Thyroid gland (tissue), 4 donors: Measurements from ENCODE around the gene MINPP1. TPM values are rescaled to one million over a fixed set of nuclear protein-coding genes. Genes with fewer than 3 reads are reported as not detected.

ENCODE experiments used
- DNase-seq, 2 donors: peaks; one replicate each; pipeline ENCODE4 v3.0.0-alpha.2; 2019
- H3K27ac ChIP-seq, 3 donors: fragments of 200-600 bp; sonication (generic); 1 replicate in 2 of 3; 2 replicates in 1 of 3; pipeline ENCODE4 v1.5.1; 2016 to 2019; ENCODE audit warnings: mild to moderate bottlenecking in 1 of 3, moderate library complexity in 1 of 3
- H3K27me3 ChIP-seq: fragments of 200-600 bp; sonication (generic); one replicate; pipeline ENCODE4 v1.5.1; 2019
- H3K36me3 ChIP-seq, 2 donors: fragments of 200-600 bp; sonication (generic); one replicate each; pipeline ENCODE4 v1.5.1; 2016 to 2019
- H3K4me1 ChIP-seq, 2 donors: fragments of 200-600 bp; sonication (generic); one replicate each; pipeline ENCODE4 v1.5.1; 2017 to 2019
- H3K4me3 ChIP-seq, 3 donors: fragments of 200-600 bp; sonication (generic); replicated peaks in 1 of 3; 1 replicate in 2 of 3; 2 replicates in 1 of 3; pipeline ENCODE4 v1.5.1; 2016; ENCODE audit warnings: mild to moderate bottlenecking in 1 of 3
- H3K9me3 ChIP-seq: fragments of 200-600 bp; sonication (generic); one replicate; pipeline ENCODE4 v1.5.1; 2017
- CTCF ChIP-seq, 6 experiments: fragments of 200-600 bp in 3 of 6; fragments of 450-650 bp in 3 of 6; sonication (generic) in 3 of 6; IDR thresholded peaks; one replicate each; pipeline ENCODE4 v1.5.1; 2016 to 2019; ENCODE audit warnings: antibody characterized with exemption in 6 of 6, mild to moderate bottlenecking in 2 of 6, inconsistent platforms in 1 of 6, moderate library complexity in 1 of 6
- POLR2A ChIP-seq, 2 donors: fragments of 450-650 bp; IDR thresholded peaks; one replicate each; pipeline ENCODE4 v1.6.1; 2017; ENCODE audit warnings: antibody characterized with exemption in 2 of 2, mild to moderate bottlenecking in 2 of 2, moderate library complexity in 1 of 2
- WGBS, 2 donors: methylation state at CpG; one replicate each; pipeline ENCODE4 v1.1.5; 2017; 5-methylcytosine and 5-hydroxymethylcytosine counted together
- intact Hi-C: fragments of 100-400 bp; cut with DNase I; formaldehyde crosslinking; loops from one replicate; pipeline ENCODE4 v1.15.1; 2023
- total RNA-seq, 4 donors: library from RNA; depleted of rRNA; stranded (reverse); fragments of >200 nt; gene quantifications; one replicate each; pipeline ENCODE4 v1.2.3, GENCODE V29; 2016

The MINPP1 gene
- total RNA-seq, 4 donors from 2014 or later: 20.0 to 24.2 (median 22.8) TPM

- intact Hi-C loops: no loop called here
- 96 to 97% methylated on average over 1 of the region's 1 CpG for WGBS, 2 donors
Observed at GRCh38 chr10:87558333-87558732, 53.6 kb downstream of the MINPP1 start.

GRCh38 chr10:87559392-87559791, 54.7 kb downstream of the MINPP1 start:
- H3K4me3 ChIP-seq: no peak overlapping the region
- H3K9me3 ChIP-seq: no peaks in the 10 kb centered on the region
- no peaks in the 10 kb centered on the region for H3K36me3 ChIP-seq
- no peak for DNase-seq
- H3K4me1 ChIP-seq: no peaks in the 10 kb centered on the region
- WGBS, 2 donors: 66 to 76% methylated on average over 3 of the region's 3 CpGs
- intact Hi-C loops: no loop called here
- no peak overlapping the region for H3K27ac ChIP-seq
- no peaks in the 10 kb centered on the region for H3K27me3 ChIP-seq
- TF ChIP-seq CTCF (IDR thresholded peaks at IDR 0.05) (no peak), POLR2A (IDR thresholded peaks at IDR 0.05) (no peak)

More at GRCh38 chr10:87558333-87558732, 53.6 kb downstream of the MINPP1 start:
- Histone ChIP-seq H3K4me3 (no peak overlapping the region), H3K4me1 (no peaks in the 10 kb centered on the region), H3K27ac (no peak overlapping the region), H3K27me3 (no peaks in the 10 kb centered on the region), H3K9me3 (no peaks in the 10 kb centered on the region), H3K36me3 (no peaks in the 10 kb centered on the region)
- TF ChIP-seq POLR2A (IDR thresholded peaks at IDR 0.05) (no peak), CTCF (IDR thresholded peaks at IDR 0.05) (no peak)
- DNase-seq: no peak

GRCh38 chr10:87560495-87561129, 55.9 kb downstream of the MINPP1 start:
- Histone ChIP-seq H3K4me3 (no peak overlapping the region), H3K9me3 (no peaks in the 10 kb centered on the region), H3K4me1 (no peaks in the 10 kb centered on the region), H3K27me3 (no peaks in the 10 kb centered on the region), H3K27ac (no peak overlapping the region), H3K36me3 (no peaks in the 10 kb centered on the region)
- no peak for TF ChIP-seq POLR2A (IDR thresholded peaks at IDR 0.05)
- TF ChIP-seq CTCF (IDR thresholded peaks at IDR 0.05): no peak
- DNase-seq: no peak
- intact Hi-C loops: no loop called here
- 80 to 92% methylated on average over 5 of the region's 5 CpGs for WGBS, 2 donors

GRCh38 chr10:87562750-87563149, 58.1 kb downstream of the MINPP1 start:
- intact Hi-C loops: no loop called here
- H3K27ac ChIP-seq: no peak overlapping the region
- TF ChIP-seq CTCF (IDR thresholded peaks at IDR 0.05): no peak
- no peak for TF ChIP-seq POLR2A (IDR thresholded peaks at IDR 0.05)
- H3K27me3 ChIP-seq: no peaks in the 10 kb centered on the region
- no peak overlapping the region for H3K4me3 ChIP-seq
- whole genome bisulfite sequencing, 2 donors: 92 to 94% methylated on average over 9 of the region's 9 CpGs
- no peaks in the 10 kb centered on the region for H3K9me3 ChIP-seq
- no peaks in the 10 kb centered on the region for H3K4me1 ChIP-seq
- no peaks in the 10 kb centered on the region for H3K36me3 ChIP-seq
- no peak for DNase-seq

- Histone ChIP-seq H3K36me3 (no peaks in the 10 kb centered on the region), H3K27ac (no peak overlapping the region), H3K4me1 (no peaks in the 10 kb centered on the region), H3K4me3 (no peak overlapping the region), H3K9me3 (no peaks in the 10 kb centered on the region), H3K27me3 (no peaks in the 10 kb centered on the region)
- no peak for TF ChIP-seq CTCF (IDR thresholded peaks at IDR 0.05)
- no peak for TF ChIP-seq POLR2A (IDR thresholded peaks at IDR 0.05)
- intact Hi-C loops: no loop called here
- DNase-seq: no peak
Observed at GRCh38 chr10:87565010-87565409, 60.3 kb downstream of the MINPP1 start.
